22Rv1 (cell line): Measurements from ENCODE around the gene EVI5L.

Experiments
- CTCF ChIP-seq: fragments of 450-650 bp; IDR thresholded peaks from 2 replicates; pipeline ENCODE4 v1.5.1; 2017; ENCODE audit warnings: mild to moderate bottlenecking
- ZFX ChIP-seq: fragments of 450-650 bp; IDR thresholded peaks from 2 replicates; pipeline ENCODE4 v1.6.1; 2017; ENCODE audit warnings: antibody characterized with exemption, borderline replicate concordance

GRCh38 chr19:7887408-7888144, 57.6 kb downstream of the EVI5L start:
- TF ChIP-seq ZFX (no peak), CTCF (no peak)
